HepG2 (cell line): ENCODE data around the gene ZPR1. TPM values are rescaled to one million over a fixed set of nuclear protein-coding genes. Genes with fewer than 3 reads are reported as not detected.

Experiments used
- AGO2 ChIP-seq: fragments of 200-400 bp; formaldehyde crosslinking; optimal IDR thresholded peaks from 2 replicates; pipeline ENCODE3; 2017; ENCODE audit warnings: mild to moderate bottlenecking, low read depth, low read length, moderate library complexity
- ATRX ChIP-seq: sonication (generic); formaldehyde crosslinking; IDR thresholded peaks from 2 replicates; pipeline ENCODE4 v1.4.0; 2020; ENCODE audit warnings: missing genetic modification reagents, borderline replicate concordance
- E2F1 ChIP-seq: sonication (generic); formaldehyde crosslinking; IDR thresholded peaks from 2 replicates; pipeline ENCODE4 v1.5.0; 2020; ENCODE audit warnings: missing genetic modification reagents
- HMGA1 ChIP-seq: sonication (generic); formaldehyde crosslinking; conservative IDR thresholded peaks from 2 replicates; pipeline ENCODE4 v1.4.0; 2020; ENCODE audit warnings: missing genetic modification reagents
- MBNL3 ChIP-seq: fragments of 250-450 bp; sonication (Bioruptor Pico); conservative IDR thresholded peaks from 2 replicates; pipeline ENCODE4 v1.8.0; 2022; ENCODE audit warnings: mild to moderate bottlenecking, inconsistent platforms
- PLRG1 ChIP-seq: fragments of 450-650 bp; conservative IDR thresholded peaks from 2 replicates; pipeline ENCODE4 v1.6.1; 2016
- POLR2AphosphoS2 ChIP-seq: IDR thresholded peaks from 2 replicates; pipeline ENCODE4 v1.6.1; 2011; ENCODE audit warnings: low read depth, low read length, improper control_type of control experiment
- RFX5 ChIP-seq: IDR thresholded peaks from 2 replicates; pipeline ENCODE4 v1.6.1; 2011; ENCODE audit warnings: low read depth, low read length, improper control_type of control experiment
- SNRNP70 ChIP-seq: fragments of 200-400 bp; formaldehyde crosslinking; IDR thresholded peaks from 2 replicates; pipeline ENCODE4 v1.6.1; 2017; ENCODE audit warnings: mild to moderate bottlenecking, low read depth, low read length, moderate library complexity
- THRA ChIP-seq: sonication (generic); formaldehyde crosslinking; IDR thresholded peaks from 2 replicates; pipeline ENCODE4 v1.4.0; 2020; ENCODE audit warnings: missing genetic modification reagents, borderline replicate concordance
- UBTF ChIP-seq: sonication (generic); formaldehyde crosslinking; IDR thresholded peaks from 2 replicates; pipeline ENCODE4 v1.4.0; 2020; ENCODE audit warnings: mild to moderate bottlenecking, missing genetic modification reagents
- ZBTB20 ChIP-seq: sonication (generic); formaldehyde crosslinking; IDR thresholded peaks from 2 replicates; pipeline ENCODE4 v1.8.1; 2023; ENCODE audit warnings: missing genetic modification reagents, low read depth, mild to moderate bottlenecking, borderline replicate concordance
- ZFYVE20 ChIP-seq: sonication (generic); formaldehyde crosslinking; IDR thresholded peaks from 2 replicates; pipeline ENCODE4 v1.8.0; 2023; ENCODE audit warnings: low read depth, mild to moderate bottlenecking, moderate library complexity, missing genetic modification reagents, borderline replicate concordance
- ZNF562 ChIP-seq: sonication (generic); formaldehyde crosslinking; IDR thresholded peaks from 2 replicates; pipeline ENCODE4 v1.8.0; 2022; ENCODE audit warnings: missing genetic modification reagents, borderline replicate concordance
- ZNF660 ChIP-seq: sonication (generic); formaldehyde crosslinking; IDR thresholded peaks from 2 replicates; pipeline ENCODE4 v1.5.1; 2020; ENCODE audit warnings: mild to moderate bottlenecking, low read depth, missing genetic modification reagents, borderline replicate concordance
- ZNF709 ChIP-seq: sonication (generic); formaldehyde crosslinking; IDR thresholded peaks from 2 replicates; pipeline ENCODE4 v1.5.0; 2020; ENCODE audit warnings: mild to moderate bottlenecking, missing genetic modification reagents
- ZNF766 ChIP-seq: sonication (generic); formaldehyde crosslinking; IDR thresholded peaks from 2 replicates; pipeline ENCODE4 v1.5.0; 2020; ENCODE audit warnings: missing genetic modification reagents, borderline replicate concordance
- ZNF784 ChIP-seq: sonication (generic); formaldehyde crosslinking; IDR thresholded peaks from 2 replicates; pipeline ENCODE4 v1.5.1; 2020; ENCODE audit warnings: missing genetic modification reagents, mild to moderate bottlenecking, borderline replicate concordance
- ZSCAN29 ChIP-seq: sonication (generic); formaldehyde crosslinking; conservative IDR thresholded peaks from 2 replicates; pipeline ENCODE4 v1.4.0; 2020; ENCODE audit warnings: mild to moderate bottlenecking, missing genetic modification reagents
- polyA plus RNA-seq, 8 experiments: library from polyadenylated mRNA; depleted of rRNA in 3 of 8; stranded (reverse) in 7 of 8; unstranded in 1 of 8; fragments of >200 nt; fragmentation: Illumina TruSeq in 4 of 8; extraction: Trizol in 4 of 8; gene quantifications; 2 replicates each; pipeline versions ENCODE4 v1.2.1 to v1.2.3, GENCODE V29; 2011 to 2016; ENCODE audit warnings: low read depth in 4 of 8, missing spikeins in 1 of 8, mixed read lengths in 1 of 8; ENCODE audit not compliant: insufficient read depth in 1 of 8
- total RNA-seq, 5 experiments: library from RNA; depleted of rRNA; stranded (reverse); fragments of >200 nt; fragmentation: Illumina TruSeq; extraction: Trizol; gene quantifications; 2 replicates each; pipeline ENCODE4 v1.2.3, GENCODE V29; 2016; ENCODE audit warnings: low read depth in 1 of 5

Gene ZPR1
- total and polyA plus RNA-seq, 2 of the 13 experiments (the other 11 are each of a cell fraction or from before 2014, with no cell fraction given) = 40.0 to 79.3 TPM

- TF ChIP-seq ZBTB20 (CRISPR knock-in tag) (no peak), MBNL3 (CRISPR knock-in tag) (no peak), POLR2AphosphoS2 (no peak), ZNF766 (no peak), THRA (no peak), UBTF (no peak), ZFYVE20 (CRISPR knock-in tag) (no peak), ZNF562 (no peak), ZNF709 (no peak), AGO2 (peak; percentile 91), ZNF660 (CRISPR knock-in tag) (no peak), ATRX (CRISPR knock-in tag) (no peak), HMGA1 (no peak), E2F1 (CRISPR knock-in tag) (no peak), ZSCAN29 (no peak), ZNF784 (CRISPR knock-in tag) (no peak), RFX5 (no peak), SNRNP70 (no peak), PLRG1 (no peak)
These were observed 2.6 kb upstream of the ZPR1 start (continued) for GRCh38 chr11:116790167-116791001.
